Memory B cell (primary cell): ENCODE measurements around the gene CCL17.

Source experiments
- ATAC-seq: fragments of 150-1000 bp; cut with Tn5 transposase; 2 replicates; pipeline ENCODE4 v1.10.0; 2021; ENCODE audit warnings: low read depth, mild to moderate bottlenecking, moderate library complexity
- DNase-seq, 2 donors: peaks; one replicate each; pipeline ENCODE4 v3.0.0; 2022; ENCODE audit warnings: low spot score in 2 of 2
- H3K27ac Mint-ChIP-seq: one replicate; pipeline ENCODE4 v1.8.0; 2022; ENCODE audit warnings: mild to moderate bottlenecking, moderate library complexity, mixed read lengths
- H3K27me3 Mint-ChIP-seq: one replicate; pipeline ENCODE4 v1.8.0; 2022; ENCODE audit warnings: mixed read lengths
- H3K36me3 Mint-ChIP-seq: one replicate; pipeline ENCODE4 v1.8.0; 2022; ENCODE audit warnings: mild to moderate bottlenecking, mixed read lengths
- H3K4me1 Mint-ChIP-seq: one replicate; pipeline ENCODE4 v1.8.0; 2022; ENCODE audit warnings: mixed read lengths
- H3K4me3 Mint-ChIP-seq: one replicate; pipeline ENCODE4 v1.8.0; 2022; ENCODE audit warnings: mild to moderate bottlenecking, moderate library complexity, mixed read lengths
- H3K9me3 Mint-ChIP-seq: one replicate; pipeline ENCODE4 v1.8.0; 2022; ENCODE audit warnings: mixed read lengths

CCL17 gene

DNA sequence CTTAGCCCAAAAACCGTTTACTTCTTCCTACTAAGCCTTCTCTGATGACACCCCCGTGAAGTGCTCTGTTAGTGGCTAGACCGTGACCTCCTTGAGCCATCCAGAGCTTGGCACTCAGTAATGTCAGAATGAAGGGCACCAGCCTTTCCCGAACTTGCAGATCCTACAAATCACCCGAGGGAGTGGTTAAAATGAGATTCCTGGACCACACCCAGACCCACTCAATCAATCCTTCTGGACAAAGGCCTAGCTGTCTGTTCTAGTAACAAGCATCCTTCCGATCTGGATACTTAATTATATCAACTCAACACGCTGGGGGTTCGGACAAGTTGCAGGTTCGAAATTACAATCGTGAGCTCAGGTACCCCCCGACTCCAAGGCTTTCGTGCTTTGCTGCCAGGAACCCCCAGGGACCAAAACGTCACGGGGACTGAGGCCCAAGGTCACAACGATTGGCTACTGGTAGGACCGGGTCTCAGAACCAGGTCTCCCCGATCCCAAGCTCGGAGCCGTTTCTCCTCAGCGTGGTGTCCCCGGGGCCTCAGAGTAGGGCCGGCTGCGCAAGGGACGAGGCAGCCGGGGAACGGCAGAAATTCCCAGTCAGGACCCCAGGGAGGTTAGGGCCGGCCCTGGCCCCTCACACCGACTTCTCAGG is 42.1 kb downstream of the CCL17 start:
- Mint-ChIP-seq H3K4me1 (peaks cover 11% of the 10 kb centered on the region), H3K9me3 (no peaks in the 10 kb centered on the region), H3K4me3 (peak overlapping the region; percentile 92), H3K36me3 (peaks cover 3% of the 10 kb centered on the region), H3K27me3 (no peaks in the 10 kb centered on the region), H3K27ac (peak overlapping the region; percentile 96)
- peak in 1 of 2 donors; percentile 9 for DNase-seq
- peak; percentile 20 for ATAC-seq

DNA sequence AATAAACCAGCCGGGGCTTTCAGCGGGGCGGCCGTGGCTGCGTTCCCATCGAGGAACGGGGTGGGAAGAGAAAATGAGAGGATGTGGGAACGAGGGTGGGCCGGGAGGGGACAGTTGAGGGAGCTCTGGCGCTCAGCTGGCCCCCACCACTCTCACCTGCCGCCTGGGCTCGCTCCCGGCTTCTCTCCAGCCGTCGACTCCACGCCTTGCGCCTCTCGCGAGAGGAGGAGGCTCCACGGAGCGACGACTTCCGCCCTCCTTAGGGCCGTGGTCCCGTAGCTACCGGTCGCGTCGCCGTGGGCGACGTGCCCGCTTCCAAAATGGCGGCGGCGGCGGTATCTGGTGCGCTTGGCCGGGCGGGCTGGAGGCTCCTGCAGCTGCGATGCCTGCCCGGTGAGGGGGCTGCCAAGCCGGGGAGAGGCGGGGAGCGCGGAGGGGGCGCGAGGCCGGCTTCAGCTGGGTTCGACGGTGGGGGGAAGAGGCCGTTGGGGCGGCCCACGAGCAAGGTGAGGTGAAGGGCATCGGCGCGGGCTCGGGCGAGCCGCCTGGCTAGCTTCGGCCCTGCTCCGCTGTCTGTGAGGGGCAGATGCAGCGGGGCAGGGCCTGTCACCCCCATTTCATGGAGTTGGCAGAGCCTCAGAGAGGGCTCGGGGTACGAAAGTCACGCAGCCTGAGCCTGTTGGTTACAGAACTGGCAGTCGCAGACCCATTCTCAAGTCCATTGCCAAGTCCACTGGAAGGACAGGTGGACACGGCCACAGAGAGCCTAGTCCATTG is 42.8 kb downstream of the CCL17 start, which contains the start of the genes CIAPIN1 and COQ9:
TSS of gene CIAPIN1 (minus strand) at position 200 of the 777 bp plus-strand sequence. CDS start 6,457 bp downstream, outside the sequence.
TSS of gene COQ9 (plus strand) at position 294 of the 777 bp plus-strand sequence. CDS start at position 321, 27 bp downstream.
- Mint-ChIP-seq H3K4me1 (peaks cover 11% of the 10 kb centered on the region), H3K4me3 (peak within 1 kb of the TSS; percentile 92), H3K27ac (peak within 1 kb of the TSS; percentile 96), H3K36me3 (peaks cover 4% of the 10 kb centered on the region), H3K27me3 (no peaks in the 10 kb centered on the region), H3K9me3 (no peaks in the 10 kb centered on the region)
- peak; percentile 83 to 84 for DNase-seq
- peak; percentile 97 for ATAC-seq

DNA sequence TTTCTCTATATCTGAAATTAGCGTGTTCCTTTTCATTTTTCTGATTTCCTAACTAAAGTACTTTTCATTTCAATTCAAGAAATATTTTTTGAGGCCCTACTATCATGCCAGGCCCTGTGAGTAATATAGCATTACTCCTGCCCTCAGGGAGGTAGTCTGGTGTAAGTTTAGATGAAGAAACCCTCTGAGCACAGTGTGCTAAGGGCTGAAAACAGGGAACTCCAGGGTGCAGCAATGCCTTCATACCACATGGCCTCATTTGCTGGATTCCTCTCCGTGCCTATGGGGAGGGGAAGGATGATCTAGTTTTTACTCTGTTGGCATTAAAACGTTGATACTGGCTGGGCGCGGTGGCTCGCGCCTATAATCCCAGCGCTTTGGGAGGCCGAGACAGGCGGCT is 47.5 kb downstream of the CCL17 start:
- Mint-ChIP-seq H3K36me3 (peaks cover 24% of the 10 kb centered on the region), H3K4me3 (no peak overlapping the region), H3K9me3 (no peaks in the 10 kb centered on the region), H3K27ac (no peak overlapping the region), H3K27me3 (no peaks in the 10 kb centered on the region), H3K4me1 (peaks cover 6% of the 10 kb centered on the region)
- no peak for DNase-seq
- ATAC-seq = no peak

DNA sequence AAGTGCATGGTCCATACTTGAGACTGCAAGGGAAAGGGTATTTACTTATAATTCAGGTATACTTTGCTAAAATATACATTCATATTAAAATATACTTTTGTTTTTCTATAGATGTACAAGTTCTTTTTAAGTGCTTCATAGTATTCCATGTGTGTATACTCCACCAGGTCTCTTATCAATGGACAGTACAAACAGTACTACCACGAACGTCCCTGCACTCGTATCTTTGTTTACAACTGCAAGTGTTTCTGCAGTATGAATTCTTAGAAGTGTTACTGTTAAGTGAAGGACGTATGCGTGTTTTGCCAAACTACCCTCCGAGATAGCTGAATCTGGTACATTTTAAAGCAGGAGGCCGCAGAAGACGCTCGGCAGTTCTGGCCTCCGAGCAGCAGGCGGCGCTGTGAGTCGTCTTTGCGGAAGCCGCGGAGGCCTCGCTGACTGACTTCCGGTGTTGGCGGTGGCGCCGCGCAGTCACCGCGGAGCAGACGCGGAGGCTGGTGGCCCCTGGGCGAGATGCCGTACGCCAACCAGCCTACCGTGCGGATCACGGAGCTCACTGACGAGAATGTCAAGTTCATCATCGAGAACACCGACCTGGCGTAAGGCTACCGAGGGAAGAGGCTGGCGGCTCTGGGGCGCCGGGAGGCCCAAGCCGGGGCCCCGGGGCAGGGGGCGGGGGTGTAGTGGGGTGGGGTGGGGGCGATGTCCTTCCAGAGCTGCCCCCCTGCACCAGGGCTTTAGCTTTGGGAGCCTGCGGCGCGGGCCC is 57.8 kb downstream of the CCL17 start, which contains the start of gene POLR2C:
TSS of gene POLR2C (plus strand) at position 471 of the 769 bp plus-strand sequence. CDS start at position 517, 46 bp downstream.
- no peaks in the 10 kb centered on the region for H3K27me3 Mint-ChIP-seq
- peaks cover 17% of the 10 kb centered on the region for H3K36me3 Mint-ChIP-seq

DNA sequence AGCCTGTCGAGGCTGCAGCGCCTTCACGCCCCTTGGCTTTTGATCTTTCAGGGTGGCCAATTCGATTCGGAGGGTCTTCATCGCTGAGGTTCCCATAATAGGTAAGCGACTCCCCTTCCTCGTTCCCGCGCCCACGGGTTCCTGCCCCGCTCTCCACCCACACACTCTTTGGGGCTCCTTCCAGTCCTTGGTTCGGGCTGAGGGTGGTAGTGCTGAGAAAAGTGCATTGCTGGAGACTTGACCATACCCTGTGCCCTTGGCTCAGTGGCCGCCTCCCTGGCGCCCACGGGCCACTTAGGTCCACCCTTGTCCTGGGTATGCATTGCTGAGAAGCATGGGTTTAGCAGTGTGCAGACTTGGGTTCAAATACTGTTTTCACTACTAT is 58.4 kb downstream of the CCL17 start:
- DNase-seq = no peak
- Mint-ChIP-seq H3K36me3 (peaks cover 21% of the 10 kb centered on the region), H3K27me3 (no peaks in the 10 kb centered on the region), H3K27ac (peak overlapping the region; percentile 94), H3K9me3 (no peaks in the 10 kb centered on the region), H3K4me3 (peak overlapping the region; percentile 100), H3K4me1 (peaks cover 13% of the 10 kb centered on the region)
- ATAC-seq = no peak

More for the DNA sequence above, 57.8 kb downstream of the CCL17 start, which contains the start of gene POLR2C:
- peak; percentile 97 for ATAC-seq
- peak; percentile 94 to 97 for DNase-seq
- Mint-ChIP-seq H3K4me3 (peak within 1 kb of the TSS; percentile 100), H3K9me3 (no peaks in the 10 kb centered on the region), H3K27ac (peak within 1 kb of the TSS; percentile 94), H3K4me1 (peaks cover 13% of the 10 kb centered on the region)

DNA sequence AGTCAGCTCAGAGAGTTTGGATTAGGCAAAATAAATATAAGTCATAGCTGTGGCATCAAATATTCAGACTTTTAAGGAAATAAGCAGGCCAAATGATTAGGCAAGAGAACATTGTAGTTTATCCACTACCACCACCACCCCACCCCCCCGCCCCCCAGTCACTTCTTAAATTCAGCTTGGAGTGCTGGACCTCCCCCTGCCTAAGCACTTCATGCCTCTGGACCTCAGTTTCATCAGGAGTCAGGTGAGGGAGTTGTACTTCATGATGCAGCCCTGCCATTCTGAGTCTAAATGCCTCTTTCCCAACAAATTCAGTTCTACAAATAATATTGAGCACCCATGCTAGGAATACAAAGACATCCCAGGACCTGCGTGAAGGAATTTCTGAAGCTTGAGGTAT is 60.0 kb downstream of the CCL17 start:
- Mint-ChIP-seq H3K4me3 (no peak overlapping the region), H3K4me1 (peaks cover 13% of the 10 kb centered on the region), H3K27me3 (no peaks in the 10 kb centered on the region), H3K36me3 (peaks cover 32% of the 10 kb centered on the region), H3K9me3 (no peaks in the 10 kb centered on the region), H3K27ac (peak overlapping the region; percentile 42)
- ATAC-seq (no peak), DNase-seq (no peak)
